Neuronal stem cell (in vitro differentiated cells): ENCODE measurements around the gene ARHGAP44.
A peak's percentile ranks its signal among the peaks of the same experiment; 100 is the strongest.

Source experiments
- DNase-seq: peaks from one replicate; pipeline ENCODE4 v3.0.0-alpha.2; 2013; ENCODE audit warnings: low spot score
- H2AFZ ChIP-seq: one replicate; pipeline ENCODE4 v1.6.1; 2013; ENCODE audit warnings: mild to moderate bottlenecking, low read length, inconsistent platforms
- H2AK5ac ChIP-seq: 2 replicates; pipeline ENCODE4 v1.6.1; 2013; ENCODE audit warnings: low read depth, mild to moderate bottlenecking, inconsistent platforms, low read length, moderate library complexity, mixed read lengths
- H2BK120ac ChIP-seq: 2 replicates; pipeline ENCODE4 v1.6.1; 2013; ENCODE audit warnings: low read depth, mild to moderate bottlenecking, inconsistent platforms, low read length, moderate library complexity, mixed read lengths
- H2BK12ac ChIP-seq: one replicate; pipeline ENCODE4 v1.6.1; 2013; ENCODE audit warnings: low read length, inconsistent platforms
- H2BK15ac ChIP-seq: 2 replicates; pipeline ENCODE4 v1.6.1; 2013; ENCODE audit warnings: mild to moderate bottlenecking, low read length, inconsistent platforms, mixed read lengths
- H2BK5ac ChIP-seq: one replicate; pipeline ENCODE4 v1.6.1; 2013; ENCODE audit warnings: inconsistent platforms, mild to moderate bottlenecking, low read length, moderate library complexity
- H3K14ac ChIP-seq: one replicate; pipeline ENCODE4 v1.6.1; 2013; ENCODE audit warnings: low read length, inconsistent platforms
- H3K18ac ChIP-seq: 2 replicates; pipeline ENCODE4 v1.6.1; 2013; ENCODE audit warnings: low read length, inconsistent platforms
- H3K23ac ChIP-seq: 2 replicates; pipeline ENCODE4 v1.6.1; 2013; ENCODE audit warnings: low read depth, mild to moderate bottlenecking, mixed read lengths, low read length, inconsistent platforms; ENCODE audit not compliant: poor library complexity
- H3K27ac ChIP-seq: replicated peaks from 3 replicates; pipeline ENCODE4 v1.5.1; 2013; ENCODE audit warnings: low read length, inconsistent platforms
- H3K27me3 ChIP-seq, 3 experiments: 2 replicates each; pipeline ENCODE4 v1.6.1; 2013; ENCODE audit warnings: low read length in 3 of 3, mild to moderate bottlenecking in 2 of 3, inconsistent platforms in 1 of 3, low read depth in 1 of 3, mixed read lengths in 1 of 3, moderate library complexity in 1 of 3; ENCODE audit not compliant: control insufficient read depth in 3 of 3, insufficient read depth in 3 of 3
- H3K36me3 ChIP-seq, 2 donors: replicated peaks in 1 of 2; 2 replicates each; pipeline ENCODE4 v1.6.1; 2013; ENCODE audit warnings: low read length in 2 of 2; ENCODE audit not compliant: control insufficient read depth in 2 of 2, insufficient read depth in 2 of 2
- H3K4ac ChIP-seq: 2 replicates; pipeline ENCODE4 v1.6.1; 2013; ENCODE audit warnings: inconsistent platforms, mild to moderate bottlenecking, low read length, moderate library complexity
- H3K4me1 ChIP-seq, 2 donors: 1 replicate in 1 of 2; 2 replicates in 1 of 2; pipeline ENCODE4 v1.6.1; 2013; ENCODE audit warnings: low read length in 2 of 2, low read depth in 1 of 2; ENCODE audit not compliant: control insufficient read depth in 2 of 2, insufficient read depth in 1 of 2
- H3K4me2 ChIP-seq: one replicate; pipeline ENCODE4 v1.6.1; 2013; ENCODE audit warnings: mild to moderate bottlenecking, low read length, inconsistent platforms; ENCODE audit not compliant: insufficient read depth, poor library complexity, severe bottlenecking
- H3K4me3 ChIP-seq, 2 donors: 2 replicates each; pipeline ENCODE4 v1.5.1; 2013; ENCODE audit warnings: low read length in 2 of 2, mild to moderate bottlenecking in 2 of 2, inconsistent platforms in 1 of 2, moderate library complexity in 1 of 2
- H3K79me1 ChIP-seq: one replicate; pipeline ENCODE4 v1.6.1; 2013; ENCODE audit warnings: low read depth, mild to moderate bottlenecking, inconsistent platforms, low read length, moderate library complexity
- H3K9ac ChIP-seq: one replicate; pipeline ENCODE4 v1.6.1; 2013; ENCODE audit warnings: mild to moderate bottlenecking, low read depth, low read length, inconsistent platforms; ENCODE audit not compliant: poor library complexity
- H3K9me3 ChIP-seq, 2 donors: replicated peaks in 1 of 2; 2 replicates each; pipeline versions ENCODE3 to v1.6.1; 2013; ENCODE audit warnings: low read length in 2 of 2, mild to moderate bottlenecking in 2 of 2, inconsistent platforms in 1 of 2, low read depth in 1 of 2, mixed read lengths in 1 of 2, moderate library complexity in 1 of 2; ENCODE audit not compliant: control insufficient read depth in 2 of 2, insufficient read depth in 1 of 2
- H4K8ac ChIP-seq: one replicate; pipeline ENCODE4 v1.6.1; 2013; ENCODE audit warnings: low read depth, mild to moderate bottlenecking, inconsistent platforms, low read length, moderate library complexity
- H4K91ac ChIP-seq: one replicate; pipeline ENCODE4 v1.6.1; 2013; ENCODE audit warnings: low read length, low read depth, mild to moderate bottlenecking, inconsistent platforms; ENCODE audit not compliant: poor library complexity
- WGBS, 2 donors: extraction: QIAGEN DNeasy Blood & Tissue Kit; methylation state at CpG; one replicate each; pipeline ENCODE4 v1.1.7; 2013; ENCODE audit warnings: missing lambda C conversion rate in 2 of 2, mixed read lengths in 1 of 2; ENCODE audit not compliant: insufficient read length in 2 of 2, insufficient replicate concordance in 1 of 2; ENCODE audit errors: extremely low coverage in 2 of 2; 5-methylcytosine and 5-hydroxymethylcytosine counted together

ARHGAP44 gene

GRCh38 chr17:12967962-12968361 is 178.7 kb downstream of the ARHGAP44 start:
- Histone ChIP-seq H3K9me3 (peaks cover 0 to 2% of the 10 kb centered on the region in 2 donors), H4K91ac (no peak overlapping the region), H3K9ac (no peak overlapping the region), H3K23ac (no peak overlapping the region), H3K27me3 (peaks cover 0 to 12% (median 2%) of the 10 kb centered on the region in 3 experiments), H3K4me1 (no peaks in the 10 kb centered on the region), H3K14ac (no peak overlapping the region), H3K4me2 (no peak overlapping the region), H3K4me3 (no peak overlapping the region), H2BK15ac (no peak overlapping the region), H3K27ac (no peak overlapping the region), H3K18ac (no peak overlapping the region), H2BK12ac (no peak overlapping the region), H3K4ac (no peak overlapping the region), H3K36me3 (peaks cover 0 to 2% of the 10 kb centered on the region in 2 donors), H2AK5ac (no peak overlapping the region), H2BK120ac (no peak overlapping the region), H3K79me1 (no peaks in the 10 kb centered on the region), H2BK5ac (no peak overlapping the region), H2AFZ (no peak overlapping the region), H4K8ac (no peak overlapping the region)
- WGBS, 2 donors: no CpG with 5 or more reads among the region's 11 CpGs
- no peak for DNase-seq

- Histone ChIP-seq H3K9ac (peak overlapping the region; percentile 83), H3K4me3 (peak overlapping the region; percentile 10 to 67), H2AK5ac (peak overlapping the region; percentile 58), H3K36me3 (no peaks in the 10 kb centered on the region), H2BK120ac (no peak overlapping the region), H2BK5ac (no peak overlapping the region), H3K4me1 (peaks cover 3 to 9% of the 10 kb centered on the region in 2 donors), H3K4me2 (peak overlapping the region; percentile 76), H3K79me1 (peaks cover 3% of the 10 kb centered on the region), H3K23ac (peak overlapping the region; percentile 86), H3K9me3 (no peaks in the 10 kb centered on the region), H3K27ac (no peak overlapping the region), H4K91ac (no peak overlapping the region), H3K4ac (no peak overlapping the region), H3K27me3 (peaks cover 0 to 30% (median 13%) of the 10 kb centered on the region in 3 experiments), H3K18ac (peak overlapping the region; percentile 93), H3K14ac (peak overlapping the region; percentile 84), H2AFZ (peak overlapping the region; percentile 87), H4K8ac (no peak overlapping the region), H2BK12ac (peak overlapping the region; percentile 52), H2BK15ac (no peak overlapping the region)
- DNase-seq: no peak
- no CpG with 5 or more reads among the region's 16 CpGs for WGBS, 2 donors
Measured at GRCh38 chr17:12973496-12974004, 184.3 kb downstream of the ARHGAP44 start.

- Histone ChIP-seq H3K27ac (no peak overlapping the region), H2AFZ (peak overlapping the region; percentile 87), H3K23ac (peak overlapping the region; percentile 86), H3K18ac (peak overlapping the region; percentile 93), H3K4me2 (peak overlapping the region; percentile 76), H4K8ac (no peak overlapping the region), H3K14ac (peak overlapping the region; percentile 84), H3K4me3 (peak overlapping the region; percentile 10 to 67), H4K91ac (no peak overlapping the region), H2BK5ac (no peak overlapping the region), H2AK5ac (peak overlapping the region; percentile 58), H2BK15ac (no peak overlapping the region), H2BK120ac (no peak overlapping the region), H2BK12ac (peak overlapping the region; percentile 52), H3K36me3 (no peaks in the 10 kb centered on the region), H3K9me3 (no peaks in the 10 kb centered on the region), H3K4ac (no peak overlapping the region), H3K4me1 (peaks cover 3 to 9% of the 10 kb centered on the region in 2 donors), H3K27me3 (peaks cover 0 to 30% (median 13%) of the 10 kb centered on the region in 3 experiments), H3K79me1 (peaks cover 3% of the 10 kb centered on the region), H3K9ac (peak overlapping the region; percentile 83)
- WGBS, 2 donors: no CpG with 5 or more reads among the region's 40 CpGs
- no peak for DNase-seq
Measured at GRCh38 chr17:12974005-12974531, 184.8 kb downstream of the ARHGAP44 start.

- no peak overlapping the region for H2BK120ac ChIP-seq
- no peak overlapping the region for H3K9ac ChIP-seq
- no peaks in the 10 kb centered on the region for H3K36me3 ChIP-seq
- no peak overlapping the region for H3K23ac ChIP-seq
- no peaks in the 10 kb centered on the region for H3K9me3 ChIP-seq
- H3K79me1 ChIP-seq: peaks cover 3% of the 10 kb centered on the region
- H4K91ac ChIP-seq: no peak overlapping the region
- no peak overlapping the region for H4K8ac ChIP-seq
- no peak overlapping the region for H3K18ac ChIP-seq
- no peak overlapping the region for H2BK15ac ChIP-seq
- H3K4me1 ChIP-seq: peaks cover 3 to 9% of the 10 kb centered on the region in 2 donors
- H3K4me3 ChIP-seq: no peak overlapping the region
- H2AK5ac ChIP-seq: no peak overlapping the region
- H2BK5ac ChIP-seq: no peak overlapping the region
- H2AFZ ChIP-seq: no peak overlapping the region
- H3K4ac ChIP-seq: no peak overlapping the region
- H3K27ac ChIP-seq: no peak overlapping the region
- H3K27me3 ChIP-seq: peaks cover 0 to 20% (median 11%) of the 10 kb centered on the region in 3 experiments
- no peak overlapping the region for H3K4me2 ChIP-seq
- H2BK12ac ChIP-seq: no peak overlapping the region
- no CpG with 5 or more reads among the region's 13 CpGs for WGBS, 2 donors
- H3K14ac ChIP-seq: no peak overlapping the region
- DNase-seq: no peak
Measured at GRCh38 chr17:12977008-12977751, 187.9 kb downstream of the ARHGAP44 start.
